DMS 273 (cell line): ENCODE measurements around the gene CCDC187.
A peak's percentile ranks its signal among the peaks of the same experiment; 100 is the strongest.

Experiments used
- DNase-seq: peaks from one replicate; lab custom pipeline; 2025; ENCODE audit not compliant: unreplicated experiment; lab: John Stamatoyannopoulos, UW

The CCDC187 gene

GRCh38 chr9:136339958-136340310, 36.0 kb upstream of the CCDC187 start:
- DNase-seq: no peak

GRCh38 chr9:136339173-136339957, 35.5 kb upstream of the CCDC187 start:
- peak; percentile 78 for DNase-seq

- no peak for DNase-seq
These were observed 34.6 kb upstream of the CCDC187 start for GRCh38 chr9:136338511-136338910.

- peak; percentile 59 for DNase-seq
These were observed 33.8 kb upstream of the CCDC187 start for GRCh38 chr9:136337416-136338395.

GRCh38 chr9:136336881-136337280, 33.0 kb upstream of the CCDC187 start:
- DNase-seq: no peak

- DNase-seq: no peak
These were observed 32.4 kb upstream of the CCDC187 start for GRCh38 chr9:136336156-136336870.

GRCh38 chr9:136335296-136336155, 31.6 kb upstream of the CCDC187 start:
- DNase-seq: no peak

- DNase-seq: no peak
These were observed 30.6 kb upstream of the CCDC187 start for GRCh38 chr9:136334541-136334940.

- no peak for DNase-seq
These were observed 29.6 kb upstream of the CCDC187 start for GRCh38 chr9:136333486-136333885.

- no peak for DNase-seq
These were observed 29.2 kb upstream of the CCDC187 start for GRCh38 chr9:136333045-136333444.

- no peak for DNase-seq
These were observed 28.6 kb upstream of the CCDC187 start for GRCh38 chr9:136332482-136332983.

- no peak for DNase-seq
These were observed 27.9 kb upstream of the CCDC187 start for GRCh38 chr9:136331556-136332481.

GRCh38 chr9:136331030-136331429, 27.1 kb upstream of the CCDC187 start:
- no peak for DNase-seq

- no peak for DNase-seq
These were observed 26.6 kb upstream of the CCDC187 start for GRCh38 chr9:136330406-136330990.

- no peak for DNase-seq
These were observed 25.9 kb upstream of the CCDC187 start for GRCh38 chr9:136329636-136330405.

- no peak for DNase-seq
These were observed 25.3 kb upstream of the CCDC187 start for GRCh38 chr9:136329211-136329627.

GRCh38 chr9:136328622-136329041, 24.7 kb upstream of the CCDC187 start:
- DNase-seq: peak; percentile 66
